Right atrium auricular region (tissue), 2 donors: ENCODE data around the gene POLR2M. TPM values are rescaled to one million over a fixed set of nuclear protein-coding genes. Genes with fewer than 3 reads are reported as not detected.

Experiments
- DNase-seq: peaks from one replicate; pipeline ENCODE4 v3.0.0-alpha.2; 2019; ENCODE audit warnings: low spot score
- H3K27ac ChIP-seq, 2 donors: fragments of 200-600 bp; sonication (generic); 1 replicate in 1 of 2; 2 replicates in 1 of 2; pipeline ENCODE4 v1.5.1; 2016 to 2019
- H3K27me3 ChIP-seq, 2 donors: fragments of 200-600 bp; sonication (generic); one replicate each; pipeline versions ENCODE4 v1.5.1 to v1.6.0; 2017 to 2019
- H3K36me3 ChIP-seq: fragments of 200-600 bp; sonication (generic); one replicate; pipeline ENCODE4 v1.5.1; 2016
- H3K4me1 ChIP-seq, 2 donors: fragments of 200-600 bp; sonication (generic); one replicate each; pipeline versions ENCODE4 v1.5.1 to v1.6.0; 2017 to 2019
- H3K4me3 ChIP-seq, 2 donors: fragments of 200-600 bp; sonication (generic); 1 replicate in 1 of 2; 2 replicates in 1 of 2; pipeline ENCODE4 v1.5.1; 2017 to 2019; ENCODE audit warnings: mild to moderate bottlenecking in 1 of 2, moderate library complexity in 1 of 2
- H3K9me3 ChIP-seq, 2 donors: fragments of 200-600 bp; sonication (generic); one replicate each; pipeline ENCODE4 v1.5.1; 2019
- total RNA-seq, 2 donors: library from RNA; depleted of rRNA; stranded (reverse); fragments of >200 nt; gene quantifications; one replicate each; pipeline ENCODE4 v1.1.0, GENCODE V29; 2016
- TF ChIP-seq, protein P1 (sequence below), 2 donors: fragments of 200-600 bp; sonication (generic); IDR thresholded peaks; one replicate each; pipeline ENCODE4 v1.5.1; 2019; ENCODE audit warnings: antibody characterized with exemption in 2 of 2

The POLR2M gene
- total RNA-seq: 10 to 100 TPM; 68.0 to 97.5 TPM

- Histone ChIP-seq H3K4me1 (peaks cover 0 to 28% of the 10 kb centered on the region in 2 donors), H3K36me3 (peaks cover 25% of the 10 kb centered on the region), H3K4me3 (peak within 1 kb of the TSS; percentile 70 to 84), H3K27ac (peak within 1 kb of the TSS; percentile 93 to 97), H3K9me3 (no peaks in the 10 kb centered on the region), H3K27me3 (no peaks in the 10 kb centered on the region)
- TF ChIP-seq, protein P1, sequence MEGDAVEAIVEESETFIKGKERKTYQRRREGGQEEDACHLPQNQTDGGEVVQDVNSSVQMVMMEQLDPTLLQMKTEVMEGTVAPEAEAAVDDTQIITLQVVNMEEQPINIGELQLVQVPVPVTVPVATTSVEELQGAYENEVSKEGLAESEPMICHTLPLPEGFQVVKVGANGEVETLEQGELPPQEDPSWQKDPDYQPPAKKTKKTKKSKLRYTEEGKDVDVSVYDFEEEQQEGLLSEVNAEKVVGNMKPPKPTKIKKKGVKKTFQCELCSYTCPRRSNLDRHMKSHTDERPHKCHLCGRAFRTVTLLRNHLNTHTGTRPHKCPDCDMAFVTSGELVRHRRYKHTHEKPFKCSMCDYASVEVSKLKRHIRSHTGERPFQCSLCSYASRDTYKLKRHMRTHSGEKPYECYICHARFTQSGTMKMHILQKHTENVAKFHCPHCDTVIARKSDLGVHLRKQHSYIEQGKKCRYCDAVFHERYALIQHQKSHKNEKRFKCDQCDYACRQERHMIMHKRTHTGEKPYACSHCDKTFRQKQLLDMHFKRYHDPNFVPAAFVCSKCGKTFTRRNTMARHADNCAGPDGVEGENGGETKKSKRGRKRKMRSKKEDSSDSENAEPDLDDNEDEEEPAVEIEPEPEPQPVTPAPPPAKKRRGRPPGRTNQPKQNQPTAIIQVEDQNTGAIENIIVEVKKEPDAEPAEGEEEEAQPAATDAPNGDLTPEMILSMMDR (IDR thresholded peaks at IDR 0.05): peak in 1 of 2 donors; percentile 14
- DNase-seq: peak; percentile 99
These were observed at the start of gene POLR2M for GRCh38 chr15:57706405-57707209. Gene POLR2M (plus strand): TSS chr15:57706714. CDS start chr15:57706843, 129 bp downstream.

DNA sequence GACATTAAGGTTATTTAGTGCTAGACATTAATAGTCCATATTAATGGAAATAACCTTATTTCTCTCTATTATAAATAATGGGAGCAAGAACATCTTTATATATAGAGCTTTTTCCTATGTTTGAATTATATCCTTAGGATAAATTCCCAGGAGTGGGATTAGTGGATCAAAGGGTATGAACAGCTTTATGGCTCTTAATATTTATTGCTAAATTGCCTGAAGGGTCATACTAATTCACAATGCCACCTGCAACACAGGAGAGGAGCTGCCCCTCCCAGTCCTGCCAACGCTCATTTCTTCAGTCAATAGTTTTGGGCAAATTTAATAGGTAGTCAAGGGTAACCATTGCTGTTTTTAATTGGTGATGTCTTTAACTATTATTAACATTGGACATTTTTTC lies 48.9 kb upstream of the POLR2M start:
- Histone ChIP-seq H3K27ac (no peak overlapping the region), H3K4me3 (no peak overlapping the region), H3K4me1 (peaks cover 0 to 18% of the 10 kb centered on the region in 2 donors), H3K36me3 (peaks cover 33% of the 10 kb centered on the region), H3K27me3 (no peaks in the 10 kb centered on the region), H3K9me3 (no peaks in the 10 kb centered on the region)
- TF ChIP-seq, protein P1 (IDR thresholded peaks at IDR 0.05): no peak
- DNase-seq: no peak

DNA sequence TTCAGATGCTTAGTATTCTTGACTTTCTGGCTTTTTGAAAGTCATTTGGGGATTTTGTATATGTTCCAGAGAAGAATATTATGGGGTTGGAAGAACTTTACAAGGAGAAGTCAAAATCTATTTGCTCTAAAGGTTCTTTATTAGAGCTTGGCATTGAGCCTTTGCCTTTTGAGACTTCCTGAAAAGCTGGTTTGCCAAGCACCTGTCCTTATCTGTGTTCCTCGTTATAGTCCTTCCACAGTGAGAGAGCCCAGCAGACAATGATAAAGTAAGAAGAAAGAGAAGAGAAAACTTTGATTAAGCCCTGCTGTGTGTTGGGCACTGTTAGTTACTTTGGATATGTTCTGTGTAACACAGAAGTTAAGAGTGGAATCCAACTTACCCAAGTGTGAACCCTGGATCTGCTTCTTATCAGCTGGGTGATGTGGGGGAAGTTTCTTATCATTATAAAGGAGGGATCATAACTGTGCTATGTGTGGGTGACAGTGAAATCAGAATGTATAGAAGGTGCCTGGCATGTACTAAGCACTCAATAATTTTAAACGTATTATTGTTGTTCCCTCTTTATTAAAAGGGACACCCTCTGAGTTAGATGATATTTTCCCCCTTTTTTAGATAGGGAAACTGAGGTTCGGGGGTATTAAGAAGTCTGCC lies 44.3 kb upstream of the POLR2M start:
- Histone ChIP-seq H3K27ac (peak overlapping the region; percentile 8 to 9), H3K27me3 (no peaks in the 10 kb centered on the region), H3K4me3 (no peak overlapping the region), H3K36me3 (peaks cover 59% of the 10 kb centered on the region), H3K9me3 (no peaks in the 10 kb centered on the region), H3K4me1 (peaks cover 0 to 12% of the 10 kb centered on the region in 2 donors)
- TF ChIP-seq, protein P1 (IDR thresholded peaks at IDR 0.05): no peak
- DNase-seq: no peak

DNA sequence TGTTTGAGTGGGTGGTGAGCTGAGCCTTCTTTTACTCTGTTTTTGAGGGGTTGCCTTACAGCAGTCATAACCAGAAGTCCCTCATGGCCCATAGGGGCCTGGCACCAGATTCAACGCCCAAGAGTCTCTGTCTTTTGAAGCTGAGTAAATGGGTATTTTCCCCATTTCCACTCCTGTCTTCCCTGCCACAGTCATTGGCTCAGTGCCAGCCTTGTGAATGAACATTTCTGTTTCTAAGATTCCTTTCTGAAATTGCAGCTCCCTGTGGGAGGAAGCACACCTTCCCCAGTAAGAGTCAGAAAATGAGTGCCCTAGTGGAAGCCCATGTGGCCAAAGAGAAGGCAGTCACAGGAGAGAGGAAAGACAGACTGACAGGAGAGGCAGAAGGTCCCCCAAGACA lies 43.7 kb upstream of the POLR2M start:
- peak overlapping the region; percentile 8 to 9 for H3K27ac ChIP-seq
- no peaks in the 10 kb centered on the region for H3K9me3 ChIP-seq
- H3K4me1 ChIP-seq: peaks cover 0 to 18% of the 10 kb centered on the region in 2 donors
- TF ChIP-seq, protein P1 (IDR thresholded peaks at IDR 0.05): no peak
- no peaks in the 10 kb centered on the region for H3K27me3 ChIP-seq
- H3K4me3 ChIP-seq: no peak overlapping the region
- DNase-seq: no peak
- peaks cover 61% of the 10 kb centered on the region for H3K36me3 ChIP-seq

- Histone ChIP-seq H3K9me3 (no peaks in the 10 kb centered on the region), H3K36me3 (peaks cover 65% of the 10 kb centered on the region), H3K4me3 (no peak overlapping the region), H3K4me1 (peaks cover 0 to 18% of the 10 kb centered on the region in 2 donors), H3K27me3 (no peaks in the 10 kb centered on the region), H3K27ac (peak overlapping the region in 1 of 2 donors; percentile 37)
- DNase-seq: no peak
- TF ChIP-seq, protein P1 (IDR thresholded peaks at IDR 0.05): no peak
These were observed 43.3 kb upstream of the POLR2M start for GRCh38 chr15:57663262-57663661.
